Activated CD4-positive, alpha-beta memory T cell treated with anti-CD3 and anti-CD28 coated beads for 36 hours (primary cell): ENCODE results near the gene HES1. TPM values are rescaled to one million over a fixed set of nuclear protein-coding genes. Genes with fewer than 3 reads are reported as not detected.
"Not testable (repeated sequence)": the region's sequence is repeated elsewhere in the genome, so short reads cannot be mapped to it uniquely, and the experiment has no call there.

Source experiments
- CTCF ChIA-PET: fragments of 350-600 bp; sonication (Branson Sonifier 250); formaldehyde crosslinking; loops from one replicate; lab custom pipeline; 2021; ENCODE audit warnings: antibody characterized with exemption, inconsistent platforms; lab: Charles Lee
- POLR2A ChIA-PET: fragments of 350-600 bp; sonication (Branson Sonifier 250); formaldehyde crosslinking; loops from one replicate; lab custom pipeline; 2021; ENCODE audit warnings: antibody characterized with exemption; lab: Charles Lee
- DNase-seq: peaks from one replicate; pipeline ENCODE4 v3.0.0-alpha.2; 2020
- H3K27ac Mint-ChIP-seq: one replicate; pipeline ENCODE4 v1.8.0; 2021; ENCODE audit warnings: mixed read lengths
- H3K27me3 Mint-ChIP-seq: one replicate; pipeline ENCODE4 v1.8.0; 2021; ENCODE audit warnings: mixed read lengths
- H3K36me3 Mint-ChIP-seq: one replicate; pipeline ENCODE4 v1.8.0; 2021; ENCODE audit warnings: mixed read lengths
- H3K4me1 Mint-ChIP-seq: one replicate; pipeline ENCODE4 v1.8.0; 2021; ENCODE audit warnings: low read depth, mixed read lengths
- H3K4me3 Mint-ChIP-seq: one replicate; pipeline ENCODE4 v1.8.0; 2021; ENCODE audit warnings: mild to moderate bottlenecking, mixed read lengths
- H3K9me3 Mint-ChIP-seq: one replicate; pipeline ENCODE4 v1.8.0; 2021; ENCODE audit warnings: mixed read lengths
- intact Hi-C: fragments of 100-400 bp; cut with micrococcal nuclease; formaldehyde crosslinking; loops from one replicate; pipeline ENCODE4 v1.15.1; 2023
- total RNA-seq, 2 experiments: library from RNA; stranded (reverse); gene quantifications; one replicate each; pipeline ENCODE4 v1.2.3, GENCODE V29; 2021

The HES1 gene
- total RNA-seq, 2 experiments from 2014 or later: 0.56 to 1.00 TPM

DNA sequence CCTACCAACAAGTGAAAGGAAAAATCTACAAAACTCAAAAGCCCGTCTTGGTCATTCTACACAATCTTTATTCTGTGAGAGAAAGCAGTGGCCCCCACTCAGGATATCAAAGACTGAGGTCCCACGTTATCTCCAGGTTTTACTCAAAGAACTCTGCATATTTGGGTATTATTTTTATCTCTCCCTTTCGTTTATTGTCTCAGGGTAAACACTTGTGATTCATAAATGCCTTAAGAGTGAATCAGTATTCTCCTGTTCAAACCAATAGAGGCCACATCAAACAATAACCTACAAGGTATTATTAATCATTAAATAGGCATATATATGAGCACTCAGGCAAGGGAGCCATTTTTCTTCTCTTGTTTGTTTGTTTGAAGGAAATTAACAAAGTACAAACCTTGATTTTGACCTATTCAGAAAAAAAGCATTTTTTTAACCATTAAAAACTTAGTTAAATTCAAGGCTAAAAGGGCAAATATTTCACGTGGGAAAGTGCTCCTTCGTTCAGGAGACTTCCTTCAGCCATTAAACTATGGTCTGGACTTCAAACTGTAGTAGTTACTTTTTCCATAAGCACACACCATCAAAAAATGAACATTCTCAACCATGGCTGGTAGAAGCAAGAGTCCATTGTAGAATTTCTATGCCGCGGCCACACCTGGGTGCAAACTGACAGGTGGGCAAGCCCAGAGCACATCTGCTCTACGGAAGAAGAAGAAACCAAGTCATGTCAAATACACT, 13.9 kb upstream of the HES1 start:
- Mint-ChIP-seq H3K36me3 (no peaks in the 10 kb centered on the region), H3K4me3 (no peak overlapping the region), H3K27ac (no peak overlapping the region), H3K27me3 (peaks cover 39% of the 10 kb centered on the region), H3K4me1 (no peaks in the 10 kb centered on the region), H3K9me3 (no peaks in the 10 kb centered on the region)
- ChIA-PET POLR2A (no interaction called here), CTCF (no interaction called here)
- DNase-seq: no peak
- intact Hi-C loops: no loop called here

DNA sequence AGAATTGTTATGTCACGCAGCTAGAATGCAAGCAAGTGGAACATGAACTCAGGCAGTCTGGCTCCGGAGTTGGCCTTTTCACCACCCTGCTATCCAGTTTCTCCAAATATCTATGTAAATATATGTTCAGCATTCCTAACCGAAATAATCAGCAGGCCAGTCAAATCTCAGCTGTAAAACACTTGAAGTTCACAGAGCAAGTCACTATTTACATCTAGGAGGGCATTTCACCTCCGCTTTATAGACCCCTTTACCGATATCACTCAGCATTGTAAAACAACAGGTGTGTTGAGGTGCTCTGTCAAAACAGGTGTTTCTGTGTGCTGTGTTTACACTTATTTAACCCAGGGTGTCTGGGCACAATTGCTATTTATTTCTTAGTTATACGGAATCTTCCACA, 12.2 kb upstream of the HES1 start:
- Mint-ChIP-seq H3K36me3 (no peaks in the 10 kb centered on the region), H3K27ac (no peak overlapping the region), H3K4me3 (no peak overlapping the region), H3K27me3 (peaks cover 49% of the 10 kb centered on the region), H3K9me3 (no peaks in the 10 kb centered on the region), H3K4me1 (no peaks in the 10 kb centered on the region)
- ChIA-PET CTCF (no interaction called here), POLR2A (no interaction called here)
- intact Hi-C loops: no loop called here
- no peak for DNase-seq

DNA sequence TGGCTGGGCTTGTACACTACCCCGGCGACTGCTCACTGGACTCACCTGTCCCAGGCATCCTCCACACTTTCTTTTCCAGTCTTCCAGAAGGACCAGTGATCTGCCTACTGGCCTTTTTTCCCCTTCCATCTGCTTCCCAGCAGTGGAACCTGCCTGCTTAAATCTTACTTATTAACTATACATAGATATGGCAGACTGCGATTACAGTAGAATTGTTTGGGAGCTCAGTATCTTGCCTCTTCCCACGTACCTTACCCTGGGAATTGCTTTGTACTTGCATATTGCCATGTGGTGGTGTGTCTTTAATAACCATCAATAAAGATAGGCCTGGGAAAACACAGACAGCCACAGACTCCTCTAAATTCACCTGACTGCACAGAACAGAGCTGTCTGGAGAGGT, 11.8 kb upstream of the HES1 start:
- ChIA-PET CTCF (no interaction called here), POLR2A (no interaction called here)
- peaks cover 44% of the 10 kb centered on the region for H3K27me3 Mint-ChIP-seq
- no peak overlapping the region for H3K27ac Mint-ChIP-seq
- intact Hi-C loops: no loop called here
- no peaks in the 10 kb centered on the region for H3K36me3 Mint-ChIP-seq
- no peak overlapping the region for H3K4me3 Mint-ChIP-seq
- H3K9me3 Mint-ChIP-seq: no peaks in the 10 kb centered on the region
- DNase-seq: no peak
- H3K4me1 Mint-ChIP-seq: no peaks in the 10 kb centered on the region

DNA sequence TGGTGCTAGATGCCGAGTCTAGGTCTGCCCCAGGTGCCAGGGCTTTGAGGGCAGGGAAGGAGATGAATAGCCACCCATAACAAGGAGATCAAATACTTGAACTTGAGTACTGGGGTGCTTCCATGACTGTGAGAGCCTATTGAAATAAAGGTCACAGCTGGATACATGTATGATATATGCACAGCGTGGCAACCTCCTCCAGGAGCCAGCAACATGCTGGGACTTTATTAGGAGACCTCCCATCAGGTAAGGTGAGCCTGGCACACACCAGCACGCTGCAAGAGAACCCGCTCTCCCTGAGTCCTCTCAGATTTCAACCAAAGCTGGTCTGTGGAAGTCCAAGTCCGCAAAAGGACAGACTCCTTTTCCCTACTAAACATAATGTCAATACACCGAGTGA, 10.5 kb upstream of the HES1 start:
- POLR2A ChIA-PET: no interaction called here
- Mint-ChIP-seq H3K4me3 (no peak overlapping the region), H3K4me1 (no peaks in the 10 kb centered on the region), H3K27ac (no peak overlapping the region), H3K9me3 (no peaks in the 10 kb centered on the region), H3K27me3 (peaks cover 41% of the 10 kb centered on the region), H3K36me3 (no peaks in the 10 kb centered on the region)
- intact Hi-C loops: no loop called here
- no peak for DNase-seq
- CTCF ChIA-PET: interaction anchor here (2.0 kb wide), 1 partner anchor 190 kb away, joined by 6 read pairs; no protein-coding TSS in a partner anchor

DNA sequence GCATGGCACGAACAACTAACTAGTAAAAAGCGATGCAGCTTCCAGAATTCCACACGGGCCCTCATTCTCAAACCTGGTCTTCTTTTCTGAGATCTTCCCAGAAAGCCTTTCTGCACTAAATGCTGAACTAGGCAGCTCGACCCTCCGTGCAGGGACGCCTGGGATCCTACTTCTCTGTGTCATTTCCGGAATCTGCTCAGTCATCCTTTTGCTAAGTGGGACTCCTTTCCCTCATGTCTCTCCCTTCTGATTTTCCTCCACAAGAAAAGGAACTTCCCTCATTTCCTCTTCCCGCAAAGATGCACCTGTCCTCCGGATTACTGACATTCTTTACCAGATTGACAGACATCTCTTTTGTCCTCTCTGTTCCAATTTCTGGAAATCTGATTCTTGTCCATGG, 9.2 kb upstream of the HES1 start:
- intact Hi-C loops: no loop called here
- no peak for DNase-seq
- ChIA-PET POLR2A (no interaction called here), CTCF (no interaction called here)
- H3K27ac Mint-ChIP-seq: no peak overlapping the region
- H3K4me1 Mint-ChIP-seq: peaks cover 6% of the 10 kb centered on the region
- H3K4me3 Mint-ChIP-seq: no peak overlapping the region
- H3K9me3 Mint-ChIP-seq: no peaks in the 10 kb centered on the region
- H3K27me3 Mint-ChIP-seq: peaks cover 44% of the 10 kb centered on the region
- H3K36me3 Mint-ChIP-seq: no peaks in the 10 kb centered on the region

DNA sequence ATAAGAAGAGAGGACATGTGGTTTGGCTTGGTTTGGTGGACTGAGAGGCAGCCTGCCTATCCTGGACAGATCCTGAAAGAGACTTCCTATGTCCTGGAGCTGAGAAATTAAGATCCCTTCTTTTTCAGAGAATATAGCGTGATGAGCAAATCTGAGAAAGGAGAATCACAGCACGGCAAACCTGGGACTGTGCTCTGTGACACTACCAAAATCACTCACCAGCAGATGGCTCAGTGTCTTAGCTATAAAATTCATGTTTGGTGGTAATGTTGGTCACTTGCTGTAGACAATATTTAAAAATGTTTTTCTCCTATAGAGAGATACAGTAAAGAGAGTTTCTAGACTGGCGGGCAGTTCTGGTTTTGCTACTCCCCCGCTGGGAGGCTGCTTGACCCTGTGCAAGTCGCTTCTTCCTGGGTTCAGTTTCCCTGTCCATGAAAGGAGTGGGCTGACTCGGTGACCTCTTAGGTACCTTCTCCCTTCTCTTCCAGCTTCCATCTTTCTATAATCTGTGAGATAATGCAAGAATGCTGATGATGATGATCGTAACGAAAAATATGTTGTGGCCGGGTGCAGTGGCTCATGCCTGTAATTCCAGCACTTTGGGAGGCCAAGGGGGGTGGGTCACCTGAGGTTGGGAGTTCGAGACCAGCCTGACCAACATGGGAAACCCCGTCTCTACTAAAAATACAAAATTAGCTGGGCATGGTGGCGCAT, 7.6 kb upstream of the HES1 start:
- ChIA-PET POLR2A (no interaction called here), CTCF (interaction anchor here (1.0 kb wide), 2 partner anchors 10 to 187 kb away, joined by 3 to 8 read pairs; no protein-coding TSS in a partner anchor)
- H3K27ac Mint-ChIP-seq: no peak overlapping the region
- DNase-seq: no peak
- H3K9me3 Mint-ChIP-seq: no peaks in the 10 kb centered on the region
- intact Hi-C loops: no loop called here
- H3K4me3 Mint-ChIP-seq: no peak overlapping the region
- H3K36me3 Mint-ChIP-seq: no peaks in the 10 kb centered on the region
- peaks cover 10% of the 10 kb centered on the region for H3K4me1 Mint-ChIP-seq
- peaks cover 49% of the 10 kb centered on the region for H3K27me3 Mint-ChIP-seq

DNA sequence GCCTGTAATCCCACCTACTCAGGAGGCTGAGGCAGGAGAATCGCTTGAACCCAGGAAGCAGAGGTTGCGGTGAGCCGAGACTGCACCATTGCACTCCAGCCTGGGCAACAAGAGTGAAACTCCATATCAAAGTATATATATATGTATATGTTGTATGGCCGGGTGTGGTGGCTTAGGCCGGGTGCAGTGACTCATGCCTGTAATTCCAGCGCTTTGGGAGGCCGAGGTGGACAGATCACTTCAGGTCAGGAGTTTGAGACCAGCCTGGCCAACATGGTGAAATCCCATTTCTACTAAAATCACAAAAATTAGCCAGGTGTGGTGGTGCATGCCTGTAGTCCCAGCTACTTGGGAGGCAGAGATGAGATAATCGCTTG, 7.0 kb upstream of the HES1 start:
- H3K27ac Mint-ChIP-seq, H3K9me3 Mint-ChIP-seq, DNase-seq, H3K36me3 Mint-ChIP-seq, H3K4me3 Mint-ChIP-seq, POLR2A ChIA-PET, intact Hi-C loops: not testable (repeated sequence)
- peaks cover 15% of the 10 kb centered on the region for H3K4me1 Mint-ChIP-seq
- H3K27me3 Mint-ChIP-seq: peaks cover 53% of the 10 kb centered on the region
- CTCF ChIA-PET: interaction anchor here (1.0 kb wide), 1 partner anchor 10 kb away, joined by 3 read pairs; no protein-coding TSS in a partner anchor

DNA sequence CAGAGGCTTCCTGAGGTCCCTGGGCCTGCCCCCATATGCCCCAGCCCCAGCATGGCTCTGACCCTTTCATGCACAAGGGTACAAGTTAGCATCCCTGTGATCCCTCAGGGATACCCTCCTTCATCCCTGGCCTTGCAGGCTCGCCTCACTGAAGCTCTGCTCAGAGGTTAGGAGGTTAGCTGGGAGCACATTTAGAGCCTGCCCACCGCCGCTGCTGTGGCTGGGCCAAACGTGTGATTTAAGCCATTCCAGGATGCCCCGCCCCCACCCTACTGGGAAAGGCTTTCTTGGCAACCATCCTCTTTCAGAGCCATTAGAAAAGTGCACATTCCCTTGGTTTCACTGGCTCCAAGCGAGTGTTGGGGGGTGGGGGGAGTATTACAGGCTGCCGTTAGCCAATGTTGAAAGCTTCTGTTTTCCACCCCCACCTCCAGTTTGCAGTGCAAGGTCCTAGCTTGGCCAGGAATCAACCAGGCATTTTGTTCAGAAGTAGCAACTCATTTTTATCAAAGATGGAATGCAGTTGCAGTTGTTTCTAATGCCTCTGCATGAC, 6.3 kb upstream of the HES1 start:
- no peak overlapping the region for H3K4me3 Mint-ChIP-seq
- H3K4me1 Mint-ChIP-seq: peaks cover 15% of the 10 kb centered on the region
- H3K27me3 Mint-ChIP-seq: peaks cover 53% of the 10 kb centered on the region
- no peak overlapping the region for H3K27ac Mint-ChIP-seq
- H3K36me3 Mint-ChIP-seq: no peaks in the 10 kb centered on the region
- H3K9me3 Mint-ChIP-seq: no peaks in the 10 kb centered on the region
- ChIA-PET CTCF (interaction anchor here (0.7 kb wide), 1 partner anchor 44 kb away, joined by 3 read pairs; no protein-coding TSS in a partner anchor), POLR2A (interaction anchor here (1.2 kb wide), 1 partner anchor 11 kb away, joined by 3 read pairs; no protein-coding TSS in a partner anchor)
- no peak for DNase-seq
- intact Hi-C loops: loop anchor here (10.0 kb wide), 1 partner anchor 1235 kb away; no protein-coding TSS in a partner anchor

DNA sequence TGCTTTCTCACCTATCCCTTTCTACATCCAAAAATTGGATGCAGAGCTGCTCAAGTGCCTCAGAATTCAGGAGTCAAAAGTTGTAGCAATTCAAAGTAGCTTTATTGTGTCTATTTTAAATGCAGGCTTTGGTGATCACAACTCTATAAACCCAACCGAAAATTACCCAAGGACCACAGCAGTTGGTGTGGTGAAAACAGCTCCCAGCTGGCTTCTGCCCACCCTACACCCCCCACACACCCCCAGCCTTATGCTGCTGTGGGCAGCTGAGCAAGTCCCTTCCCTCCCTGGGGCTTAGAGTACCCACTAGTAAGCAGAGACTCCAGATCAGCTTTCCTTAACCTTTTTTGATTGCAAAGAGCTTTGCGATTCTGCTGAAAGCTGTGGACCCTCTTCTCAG, 5.8 kb upstream of the HES1 start:
- intact Hi-C loops: loop anchor here (10.0 kb wide), 1 partner anchor 1235 kb away; no protein-coding TSS in a partner anchor
- ChIA-PET CTCF (interaction anchor here (0.7 to 1.1 kb wide), 2 partner anchors 9 to 45 kb away, joined by 3 read pairs; no protein-coding TSS in a partner anchor), POLR2A (interaction anchor here (0.7 to 1.2 kb wide), 2 partner anchors 11 to 256 kb away, joined by 3 read pairs; no protein-coding TSS in a partner anchor)
- Mint-ChIP-seq H3K27me3 (peaks cover 52% of the 10 kb centered on the region), H3K36me3 (peaks cover 1% of the 10 kb centered on the region), H3K27ac (no peak overlapping the region), H3K4me1 (peaks cover 17% of the 10 kb centered on the region), H3K9me3 (no peaks in the 10 kb centered on the region), H3K4me3 (no peak overlapping the region)
- DNase-seq: no peak

DNA sequence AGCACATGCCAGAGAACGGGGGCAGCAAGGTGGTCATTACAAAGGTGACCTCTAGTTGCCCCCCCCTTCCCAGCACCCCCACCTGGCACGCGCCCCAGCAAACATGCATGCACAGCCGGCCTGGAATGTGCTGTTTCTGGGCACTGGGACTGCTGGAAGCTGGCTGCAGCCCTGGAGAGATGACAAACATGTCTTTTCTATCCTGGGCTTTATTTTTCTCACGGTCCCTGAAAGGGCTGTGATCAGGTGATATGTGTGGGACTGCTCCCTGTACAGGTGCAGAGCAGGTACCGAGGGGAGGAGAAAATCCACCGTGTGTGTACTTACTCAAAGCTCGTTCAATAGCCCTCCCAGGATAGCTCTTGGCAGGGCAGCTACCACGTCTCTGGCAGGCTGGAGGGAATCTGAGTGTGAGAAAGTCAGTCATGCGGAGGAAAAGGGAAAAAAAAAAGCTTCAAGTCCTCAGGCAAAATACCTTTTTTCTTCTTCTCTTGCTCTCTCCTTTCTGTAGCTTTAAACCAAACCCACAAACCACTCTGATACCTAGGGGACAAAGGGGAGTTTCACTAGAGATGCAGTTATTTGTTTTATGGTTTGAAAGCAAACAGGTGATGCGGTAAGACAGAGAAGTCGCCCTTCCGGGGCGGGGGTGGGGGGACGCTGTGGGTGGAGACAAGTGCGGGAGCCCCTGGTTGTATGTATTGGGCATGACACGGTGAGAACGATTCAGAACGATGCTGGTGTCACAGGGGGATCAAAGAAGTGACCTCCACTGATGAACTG, 5.0 kb upstream of the HES1 start:
- ChIA-PET POLR2A (interaction anchor here (0.7 kb wide), 1 partner anchor 257 kb away, joined by 3 read pairs; no protein-coding TSS in a partner anchor), CTCF (interaction anchor here (1.1 kb wide), 1 partner anchor 8 kb away, joined by 3 read pairs; no protein-coding TSS in a partner anchor)
- Mint-ChIP-seq H3K4me1 (peaks cover 25% of the 10 kb centered on the region), H3K27ac (no peak overlapping the region), H3K36me3 (peaks cover 1% of the 10 kb centered on the region), H3K27me3 (peaks cover 55% of the 10 kb centered on the region), H3K4me3 (no peak overlapping the region), H3K9me3 (no peaks in the 10 kb centered on the region)
- DNase-seq: no peak
- intact Hi-C loops: loop anchor here (10.0 kb wide), 1 partner anchor 1236 kb away; no protein-coding TSS in a partner anchor

DNA sequence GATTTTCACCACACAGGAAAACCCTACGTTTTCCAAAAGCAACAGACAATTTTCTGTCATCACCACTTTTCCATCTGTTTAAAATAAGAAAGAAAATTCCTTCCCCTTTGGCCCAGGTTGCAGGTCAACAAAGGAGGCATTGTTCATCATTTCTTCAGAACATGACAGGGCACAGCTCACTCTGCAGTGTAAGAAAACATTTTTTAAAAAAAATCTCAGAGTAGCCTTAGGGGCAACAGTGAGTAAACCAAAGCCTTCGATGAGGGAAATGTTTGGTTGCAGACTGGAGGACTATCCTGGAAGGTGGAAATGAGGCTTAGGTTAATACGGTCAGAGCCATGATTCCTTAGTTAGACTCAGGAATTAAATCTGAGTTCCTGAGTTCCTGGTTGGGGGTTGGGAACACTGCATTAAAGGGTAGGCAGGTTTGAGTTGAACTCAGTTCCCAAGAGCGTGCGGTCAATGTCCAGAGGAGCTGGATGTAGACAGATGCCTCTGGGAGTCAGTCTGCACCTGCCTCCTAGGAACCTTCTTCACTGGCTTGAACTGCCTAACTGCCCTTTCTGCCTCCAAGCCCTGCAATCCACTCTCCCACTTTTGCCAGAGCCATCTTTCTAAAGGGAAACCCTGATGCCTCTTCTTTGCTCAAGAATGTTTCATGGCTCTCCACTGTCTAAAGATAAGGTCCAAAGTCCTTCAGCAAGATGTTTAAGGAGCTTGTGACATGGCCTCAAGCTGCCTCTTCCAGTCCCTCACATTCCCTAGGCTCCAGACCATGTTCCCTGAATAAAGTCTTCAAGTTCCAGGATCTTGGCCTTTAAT, 3.3 kb upstream of the HES1 start:
- DNase-seq: no peak
- Mint-ChIP-seq H3K4me3 (no peak overlapping the region), H3K27ac (no peak overlapping the region), H3K4me1 (peaks cover 41% of the 10 kb centered on the region), H3K9me3 (no peaks in the 10 kb centered on the region), H3K27me3 (peaks cover 63% of the 10 kb centered on the region), H3K36me3 (peaks cover 1% of the 10 kb centered on the region)
- POLR2A ChIA-PET: no interaction called here
- intact Hi-C loops: loop anchor here (10.0 kb wide), 1 partner anchor 1238 kb away; no protein-coding TSS in a partner anchor
- CTCF ChIA-PET: interaction anchor here (1.9 kb wide), 1 partner anchor 183 kb away, joined by 4 read pairs; no protein-coding TSS in a partner anchor
